H9 (cell line): ENCODE measurements around the gene NEURL4. TPM values are rescaled to one million over a fixed set of nuclear protein-coding genes. Genes with fewer than 3 reads are reported as not detected.

Experiments used
- DNase-seq: peaks from one replicate; pipeline ENCODE4 v3.0.0-alpha.2; 2017
- H2AFZ ChIP-seq: one replicate; pipeline ENCODE4 v1.6.1; 2013; ENCODE audit warnings: mild to moderate bottlenecking, low read length, control low read depth, moderate library complexity
- H2AK5ac ChIP-seq: 2 replicates; pipeline ENCODE4 v1.6.1; 2013; ENCODE audit warnings: low read length, control low read depth, mixed read lengths; ENCODE audit not compliant: insufficient read length
- H2BK120ac ChIP-seq: one replicate; pipeline ENCODE4 v1.6.1; 2013; ENCODE audit warnings: low read depth, mild to moderate bottlenecking, low read length, control low read depth, inconsistent platforms; ENCODE audit not compliant: poor library complexity, severe bottlenecking
- H2BK12ac ChIP-seq: 2 replicates; pipeline ENCODE4 v1.6.1; 2013; ENCODE audit warnings: low read length, control low read depth, mixed read lengths, low read depth; ENCODE audit not compliant: insufficient read length
- H2BK15ac ChIP-seq: 2 replicates; pipeline ENCODE4 v1.6.1; 2013; ENCODE audit warnings: low read depth, low read length, control low read depth
- H2BK20ac ChIP-seq: one replicate; pipeline ENCODE4 v1.6.1; 2013; ENCODE audit warnings: low read depth, mild to moderate bottlenecking, low read length, control low read depth, inconsistent platforms; ENCODE audit not compliant: poor library complexity, severe bottlenecking
- H2BK5ac ChIP-seq: 2 replicates; pipeline ENCODE4 v1.6.1; 2013; ENCODE audit warnings: low read length, control low read depth, mixed read lengths; ENCODE audit not compliant: insufficient read length
- H3K14ac ChIP-seq: 2 replicates; pipeline ENCODE4 v1.6.1; 2013; ENCODE audit warnings: low read length, control low read depth; ENCODE audit not compliant: insufficient read depth
- H3K18ac ChIP-seq: 2 replicates; pipeline ENCODE4 v1.6.1; 2013; ENCODE audit warnings: low read depth, mild to moderate bottlenecking, mixed read lengths, low read length, control low read depth; ENCODE audit not compliant: insufficient read length
- H3K23ac ChIP-seq: 2 replicates; pipeline ENCODE4 v1.6.1; 2013; ENCODE audit warnings: low read length, control low read depth, mixed read lengths, low read depth; ENCODE audit not compliant: insufficient read length
- H3K23me2 ChIP-seq: 2 replicates; pipeline ENCODE4 v1.6.1; 2013; ENCODE audit warnings: low read depth, mild to moderate bottlenecking, mixed read lengths, low read length, control low read depth; ENCODE audit not compliant: insufficient read length, poor library complexity, severe bottlenecking
- H3K27ac ChIP-seq: 2 replicates; pipeline ENCODE4 v1.5.1; 2013; ENCODE audit warnings: low read length, control low read depth, mixed read lengths, low read depth; ENCODE audit not compliant: insufficient read length
- H3K27me3 ChIP-seq: 2 replicates; pipeline ENCODE4 v1.6.1; 2013; ENCODE audit warnings: low read length, control low read depth, inconsistent platforms; ENCODE audit not compliant: insufficient read depth
- H3K4ac ChIP-seq: 2 replicates; pipeline ENCODE4 v1.6.1; 2013; ENCODE audit warnings: low read depth, mild to moderate bottlenecking, control low read depth, inconsistent platforms, low read length, moderate library complexity
- H3K4me1 ChIP-seq: 2 replicates; pipeline ENCODE4 v1.6.1; 2013; ENCODE audit warnings: low read length, control low read depth, inconsistent platforms; ENCODE audit not compliant: insufficient read depth
- H3K4me2 ChIP-seq: 2 replicates; pipeline ENCODE4 v1.6.1; 2013; ENCODE audit warnings: low read length, control low read depth, mixed read lengths; ENCODE audit not compliant: insufficient read length, insufficient read depth
- H3K56ac ChIP-seq: 2 replicates; pipeline ENCODE4 v1.6.1; 2013; ENCODE audit warnings: low read depth, mild to moderate bottlenecking, mixed read lengths, low read length, control low read depth; ENCODE audit not compliant: insufficient read length
- H3K79me1 ChIP-seq: 2 replicates; pipeline ENCODE4 v1.6.1; 2013; ENCODE audit warnings: low read depth, mild to moderate bottlenecking, moderate library complexity, low read length, control low read depth, inconsistent platforms; ENCODE audit not compliant: insufficient read depth, poor library complexity, severe bottlenecking
- H3K79me2 ChIP-seq: 2 replicates; pipeline ENCODE4 v1.6.1; 2013; ENCODE audit warnings: low read length, control low read depth, inconsistent platforms; ENCODE audit not compliant: insufficient read depth
- H3K9ac ChIP-seq: 2 replicates; pipeline ENCODE4 v1.6.1; 2013; ENCODE audit warnings: low read length, control low read depth, mixed read lengths; ENCODE audit not compliant: insufficient read length; ENCODE audit errors: extremely low read depth
- H3K9me3 ChIP-seq: one replicate; pipeline ENCODE4 v1.6.1; 2013; ENCODE audit warnings: low read depth, low read length, inconsistent platforms; ENCODE audit not compliant: control insufficient read depth
- H3T11ph ChIP-seq: one replicate; pipeline ENCODE4 v1.6.1; 2013; ENCODE audit warnings: mild to moderate bottlenecking, low read length, control low read depth, inconsistent platforms
- H4K20me1 ChIP-seq: one replicate; pipeline ENCODE4 v1.6.1; 2013; ENCODE audit not compliant: control insufficient read depth, insufficient read length, insufficient read depth
- H4K5ac ChIP-seq: 2 replicates; pipeline ENCODE4 v1.6.1; 2013; ENCODE audit warnings: low read depth, mild to moderate bottlenecking, mixed read lengths, low read length, control low read depth; ENCODE audit not compliant: insufficient read length
- H4K8ac ChIP-seq: replicated peaks from 2 replicates; pipeline ENCODE4 v1.6.1; 2013; ENCODE audit warnings: low read length, control low read depth, mixed read lengths, low read depth; ENCODE audit not compliant: insufficient read length
- H4K91ac ChIP-seq: 2 replicates; pipeline ENCODE4 v1.6.1; 2013; ENCODE audit warnings: low read depth, mild to moderate bottlenecking, moderate library complexity, mixed read lengths, low read length, control low read depth; ENCODE audit not compliant: insufficient read length
- H3K27ac Mint-ChIP-seq, 3 experiments: 2 replicates in 2 of 3; 3 replicates in 1 of 3; pipeline ENCODE4 v1.8.0; 2020 to 2021; ENCODE audit warnings: mixed read lengths in 3 of 3, mild to moderate bottlenecking in 1 of 3, moderate library complexity in 1 of 3
- H3K27me3 Mint-ChIP-seq: 2 replicates; pipeline ENCODE4 v1.8.0; 2021; ENCODE audit warnings: low read depth, mild to moderate bottlenecking, moderate library complexity, mixed read lengths
- H3K36me3 Mint-ChIP-seq, 3 experiments: 2 replicates in 2 of 3; 3 replicates in 1 of 3; pipeline ENCODE4 v1.8.0; 2020 to 2021; ENCODE audit warnings: low read depth in 3 of 3, mixed read lengths in 3 of 3; ENCODE audit not compliant: insufficient read depth in 1 of 3
- H3K4me1 Mint-ChIP-seq, 2 experiments: 2 replicates each; pipeline ENCODE4 v1.8.0; 2020; ENCODE audit warnings: mixed read lengths in 2 of 2
- H3K4me3 Mint-ChIP-seq, 2 experiments: 2 replicates in 1 of 2; 3 replicates in 1 of 2; pipeline ENCODE4 v1.8.0; 2020 to 2021; ENCODE audit warnings: mild to moderate bottlenecking in 2 of 2, mixed read lengths in 2 of 2, moderate library complexity in 1 of 2
- H3K9me3 Mint-ChIP-seq, 2 experiments: 2 replicates in 1 of 2; 3 replicates in 1 of 2; pipeline ENCODE4 v1.8.0; 2020; ENCODE audit warnings: mild to moderate bottlenecking in 2 of 2, mixed read lengths in 2 of 2, moderate library complexity in 1 of 2
- CTCF ChIP-seq: fragments of 200-600 bp; sonication (generic); conservative IDR thresholded peaks from 3 replicates; pipeline ENCODE4 v1.8.0; 2021; ENCODE audit warnings: antibody characterized with exemption, mild to moderate bottlenecking
- WGBS: extraction: QIAGEN DNeasy Blood & Tissue Kit; methylation state at CpG from one replicate; pipeline ENCODE4 v1.1.7; 2013; ENCODE audit warnings: missing lambda C conversion rate, low lambda C conversion rate, mixed read lengths; ENCODE audit not compliant: insufficient read length; ENCODE audit errors: extremely low coverage; 5-methylcytosine and 5-hydroxymethylcytosine counted together
- total RNA-seq: library from RNA; stranded (reverse); gene quantifications from 2 replicates; pipeline ENCODE4 v1.2.1, GENCODE V29; 2021

NEURL4 gene
- total RNA-seq, 1 experiment from 2014 or later = 54.8 TPM

- Histone ChIP-seq H2AK5ac (no peak overlapping the region), H2BK20ac (no peak overlapping the region), H3K4me1 (peaks cover 4% of the 10 kb centered on the region; the same call in 1 of the 2 replicates), H2BK15ac (no peak overlapping the region), H3K4ac (no peak overlapping the region), H3K9ac (no peak overlapping the region), H4K8ac (no peak overlapping the region), H3K9me3 (no peaks in the 10 kb centered on the region), H2BK12ac (no peak overlapping the region), H3K23ac (no peak overlapping the region), H3K27me3 (peaks cover 2% of the 10 kb centered on the region), H3K79me2 (no peaks in the 10 kb centered on the region), H4K5ac (no peak overlapping the region), H4K20me1 (no peaks in the 10 kb centered on the region), H4K91ac (no peak overlapping the region), H3K56ac (no peak overlapping the region), H3K79me1 (no peaks in the 10 kb centered on the region), H2AFZ (no peak overlapping the region), H2BK120ac (no peak overlapping the region), H2BK5ac (no peak overlapping the region), H3T11ph (no peak overlapping the region), H3K23me2 (peaks cover 4% of the 10 kb centered on the region), H3K27ac (no peak overlapping the region), H3K18ac (peak overlapping the region; percentile 28), H3K4me2 (peak overlapping the region; percentile 73), H3K14ac (no peak overlapping the region)
- peaks cover 3% of the 10 kb centered on the region in 2 experiments; a peak in 3 of 5 replicates for H3K9me3 Mint-ChIP-seq
- H3K4me3 Mint-ChIP-seq = peak overlapping the region; percentile 14 to 83; a peak in 4 of 5 replicates
- peaks cover 10 to 22% of the 10 kb centered on the region in 2 experiments for H3K4me1 Mint-ChIP-seq
- WGBS = no CpG with 5 or more reads among the region's 51 CpGs
- H3K27me3 Mint-ChIP-seq = peaks cover 74% of the 10 kb centered on the region
- H3K36me3 Mint-ChIP-seq = peaks cover 0 to 3% (median 0%) of the 10 kb centered on the region in 3 experiments; a peak in 2 of 7 replicates
- peak; percentile 96 for DNase-seq
- TF ChIP-seq CTCF = peak; percentile 97
- no peak overlapping the region; a peak in 1 of 7 replicates for H3K27ac Mint-ChIP-seq
These were observed 32.8 kb downstream of the NEURL4 start for GRCh38 chr17:7296189-7296861.
